NCI-H1694 treated with DMSO at 0.1 percent for 48 hours (cell line): ENCODE data around the gene TECPR1.

Experiments used
- DNase-seq: peaks from one replicate; lab custom pipeline; 2025; lab: John Stamatoyannopoulos, UW

The TECPR1 gene

GRCh38 chr7:98211676-98212531, 40.1 kb downstream of the TECPR1 start:
- DNase-seq: no peak

- no peak for DNase-seq
These were observed 40.8 kb downstream of the TECPR1 start, which contains the start of gene BHLHA15 for GRCh38 chr7:98211221-98211675. TSS of gene BHLHA15 (plus strand) at chr7:98211439. CDS start at chr7:98212310, 871 bp downstream.

GRCh38 chr7:98210513-98211220, 41.4 kb downstream of the TECPR1 start:
- no peak for DNase-seq

- DNase-seq: no peak
These were observed 42.7 kb downstream of the TECPR1 start for GRCh38 chr7:98209166-98209920.

GRCh38 chr7:98206451-98207330, 45.3 kb downstream of the TECPR1 start:
- no peak for DNase-seq

- no peak for DNase-seq
These were observed 46.7 kb downstream of the TECPR1 start for GRCh38 chr7:98205162-98205845.

GRCh38 chr7:98204670-98205069, 47.4 kb downstream of the TECPR1 start:
- DNase-seq: no peak

- DNase-seq: no peak
These were observed 47.9 kb downstream of the TECPR1 start for GRCh38 chr7:98203964-98204605.

- no peak for DNase-seq
These were observed 48.6 kb downstream of the TECPR1 start for GRCh38 chr7:98203261-98203963.

- no peak for DNase-seq
These were observed 49.5 kb downstream of the TECPR1 start for GRCh38 chr7:98202367-98203195.

GRCh38 chr7:98200364-98200763, 51.7 kb downstream of the TECPR1 start:
- no peak for DNase-seq

- DNase-seq: no peak
These were observed 52.9 kb downstream of the TECPR1 start for GRCh38 chr7:98199131-98199530.

- no peak for DNase-seq
These were observed 55.1 kb downstream of the TECPR1 start for GRCh38 chr7:98196706-98197605.

GRCh38 chr7:98194672-98195457, 57.2 kb downstream of the TECPR1 start:
- no peak for DNase-seq

- DNase-seq: no peak
These were observed 57.8 kb downstream of the TECPR1 start for GRCh38 chr7:98194186-98194585.

- DNase-seq: no peak
These were observed 58.4 kb downstream of the TECPR1 start for GRCh38 chr7:98193474-98194180.
